Upper lobe of left lung (tissue), 4 donors: Measurements from ENCODE around the gene PCNX2.

Experiments
- EP300 ChIP-seq, 4 donors: sonication (generic); formaldehyde crosslinking; IDR thresholded peaks; one replicate each; pipeline ENCODE4 v1.5.1; 2017; ENCODE audit warnings: antibody characterized with exemption in 4 of 4, control low read depth in 2 of 4
- POLR2AphosphoS5 ChIP-seq, 2 donors: sonication (generic); formaldehyde crosslinking; IDR thresholded peaks; one replicate each; pipeline ENCODE4 v1.5.1; 2017; ENCODE audit warnings: antibody characterized with exemption in 2 of 2
- TF ChIP-seq, protein P1 (sequence below), 6 experiments: fragments of 450-650 bp in 4 of 6; fragments of 200-600 bp in 2 of 6; sonication (generic) in 2 of 6; IDR thresholded peaks; one replicate each; pipeline ENCODE4 v1.5.1; 2016 to 2019; ENCODE audit warnings: antibody characterized with exemption in 6 of 6

DNA sequence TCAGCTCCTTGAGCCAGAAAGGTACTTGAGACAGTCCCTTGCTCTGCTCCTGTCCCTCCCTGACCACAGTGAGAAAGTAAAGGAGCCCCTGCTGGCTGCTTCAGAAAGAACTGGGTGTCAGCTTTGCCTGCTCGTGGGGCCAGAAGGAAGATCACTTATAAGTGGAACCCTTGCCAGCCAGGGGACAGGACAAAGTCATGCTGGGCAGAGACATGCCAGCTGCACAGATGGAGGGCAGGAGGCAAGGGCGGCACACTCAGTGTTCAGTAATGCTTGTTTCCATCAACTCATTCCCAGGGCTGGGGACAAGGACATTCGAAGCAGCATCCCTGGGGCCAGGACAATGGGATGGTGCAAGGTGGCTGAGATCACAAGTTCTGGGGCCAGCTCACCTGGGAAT is 303.3 kb downstream of the PCNX2 start:
- TF ChIP-seq, protein P1, sequence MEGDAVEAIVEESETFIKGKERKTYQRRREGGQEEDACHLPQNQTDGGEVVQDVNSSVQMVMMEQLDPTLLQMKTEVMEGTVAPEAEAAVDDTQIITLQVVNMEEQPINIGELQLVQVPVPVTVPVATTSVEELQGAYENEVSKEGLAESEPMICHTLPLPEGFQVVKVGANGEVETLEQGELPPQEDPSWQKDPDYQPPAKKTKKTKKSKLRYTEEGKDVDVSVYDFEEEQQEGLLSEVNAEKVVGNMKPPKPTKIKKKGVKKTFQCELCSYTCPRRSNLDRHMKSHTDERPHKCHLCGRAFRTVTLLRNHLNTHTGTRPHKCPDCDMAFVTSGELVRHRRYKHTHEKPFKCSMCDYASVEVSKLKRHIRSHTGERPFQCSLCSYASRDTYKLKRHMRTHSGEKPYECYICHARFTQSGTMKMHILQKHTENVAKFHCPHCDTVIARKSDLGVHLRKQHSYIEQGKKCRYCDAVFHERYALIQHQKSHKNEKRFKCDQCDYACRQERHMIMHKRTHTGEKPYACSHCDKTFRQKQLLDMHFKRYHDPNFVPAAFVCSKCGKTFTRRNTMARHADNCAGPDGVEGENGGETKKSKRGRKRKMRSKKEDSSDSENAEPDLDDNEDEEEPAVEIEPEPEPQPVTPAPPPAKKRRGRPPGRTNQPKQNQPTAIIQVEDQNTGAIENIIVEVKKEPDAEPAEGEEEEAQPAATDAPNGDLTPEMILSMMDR (IDR thresholded peaks at IDR 0.05), result no peak
- no peak for TF ChIP-seq POLR2AphosphoS5 (IDR thresholded peaks at IDR 0.05)
- no peak for TF ChIP-seq EP300 (IDR thresholded peaks at IDR 0.05)
